ENCODE results near the gene RAMAC.
A peak's percentile ranks its signal among the peaks of the same experiment; 100 is the strongest.

The RAMAC gene

GRCh38 chr15:82995076-82995475, 9.1 kb downstream of the RAMAC start:
- TF ChIP-seq FOXM1 (IDR thresholded peaks at IDR 0.05; ENCODE audit: borderline replicate concordance, low read depth) (no peak), TAF1 (IDR thresholded peaks at IDR 0.05; ENCODE audit: low read depth) (no peak), TEAD4 (IDR thresholded peaks at IDR 0.05) (no peak), CREB1 (IDR thresholded peaks at IDR 0.05; ENCODE audit: low read depth) (no peak)

- TF ChIP-seq YY1 (IDR thresholded peaks at IDR 0.05; ENCODE audit: low read depth) (no peak), CEBPB (IDR thresholded peaks at IDR 0.05) (no peak), RAD21 (IDR thresholded peaks at IDR 0.05; ENCODE audit: low read depth) (no peak), TAF1 (IDR thresholded peaks at IDR 0.05; ENCODE audit: low read depth) (no peak), NFIC (IDR thresholded peaks at IDR 0.05) (no peak), TCF12 (IDR thresholded peaks at IDR 0.05; ENCODE audit: low read depth) (no peak), REST (IDR thresholded peaks at IDR 0.05; ENCODE audit: low read depth) (no peak), MAX (IDR thresholded peaks at IDR 0.05) (no peak), USF1 (IDR thresholded peaks at IDR 0.05) (no peak), CREB1 (IDR thresholded peaks at IDR 0.05; ENCODE audit: low read depth) (no peak), ZBTB7A (IDR thresholded peaks at IDR 0.05; ENCODE audit: low read depth) (no peak), FOXM1 (IDR thresholded peaks at IDR 0.05; ENCODE audit: borderline replicate concordance, low read depth) (no peak), TEAD4 (IDR thresholded peaks at IDR 0.05) (no peak)
Observed at GRCh38 chr15:82995938-82996337, 9.9 kb downstream of the RAMAC start.

- TF ChIP-seq MAX (IDR thresholded peaks at IDR 0.05): no peak
- TF ChIP-seq CEBPB (IDR thresholded peaks at IDR 0.05): no peak
- no peak for TF ChIP-seq TCF12 (IDR thresholded peaks at IDR 0.05; ENCODE audit: low read depth)
Observed at GRCh38 chr15:82999426-82999825, 13.4 kb downstream of the RAMAC start.

GRCh38 chr15:82999905-83000671, 14.1 kb downstream of the RAMAC start:
- no peak for TF ChIP-seq FOXM1 (IDR thresholded peaks at IDR 0.05; ENCODE audit: borderline replicate concordance, low read depth)
- peak; percentile 80 for TF ChIP-seq RAD21 (IDR thresholded peaks at IDR 0.05; ENCODE audit: low read depth)
- no peak for TF ChIP-seq USF1 (IDR thresholded peaks at IDR 0.05)
- TF ChIP-seq NFIC (IDR thresholded peaks at IDR 0.05): no peak
- TF ChIP-seq MAX (IDR thresholded peaks at IDR 0.05): no peak
- TF ChIP-seq ZBTB7A (IDR thresholded peaks at IDR 0.05; ENCODE audit: low read depth): no peak

- TF ChIP-seq RAD21 (IDR thresholded peaks at IDR 0.05; ENCODE audit: low read depth) (peak; percentile 53), TCF12 (IDR thresholded peaks at IDR 0.05; ENCODE audit: low read depth) (no peak), REST (IDR thresholded peaks at IDR 0.05; ENCODE audit: low read depth) (no peak), YY1 (IDR thresholded peaks at IDR 0.05; ENCODE audit: low read depth) (peak; percentile 88), MAX (IDR thresholded peaks at IDR 0.05) (no peak), TEAD4 (IDR thresholded peaks at IDR 0.05) (peak; percentile 35; the same call in 1 of the 2 replicates), NFIC (IDR thresholded peaks at IDR 0.05) (no peak)
Observed at GRCh38 chr15:83010709-83011270, 24.8 kb downstream of the RAMAC start.

Measured in Ishikawa (cell line).